H9 (cell line): ENCODE measurements around the gene WDR33. TPM values are rescaled to one million over a fixed set of nuclear protein-coding genes. Genes with fewer than 3 reads are reported as not detected.
A peak's percentile ranks its signal among the peaks of the same experiment; 100 is the strongest.

Source experiments
- DNase-seq: peaks from one replicate; pipeline ENCODE4 v3.0.0-alpha.2; 2017
- H2AFZ ChIP-seq: one replicate; pipeline ENCODE4 v1.6.1; 2013; ENCODE audit warnings: mild to moderate bottlenecking, low read length, control low read depth, moderate library complexity
- H2AK5ac ChIP-seq: 2 replicates; pipeline ENCODE4 v1.6.1; 2013; ENCODE audit warnings: low read length, control low read depth, mixed read lengths; ENCODE audit not compliant: insufficient read length
- H2BK120ac ChIP-seq: one replicate; pipeline ENCODE4 v1.6.1; 2013; ENCODE audit warnings: low read depth, mild to moderate bottlenecking, low read length, control low read depth, inconsistent platforms; ENCODE audit not compliant: poor library complexity, severe bottlenecking
- H2BK12ac ChIP-seq: 2 replicates; pipeline ENCODE4 v1.6.1; 2013; ENCODE audit warnings: low read length, control low read depth, mixed read lengths, low read depth; ENCODE audit not compliant: insufficient read length
- H2BK15ac ChIP-seq: 2 replicates; pipeline ENCODE4 v1.6.1; 2013; ENCODE audit warnings: low read depth, low read length, control low read depth
- H2BK20ac ChIP-seq: one replicate; pipeline ENCODE4 v1.6.1; 2013; ENCODE audit warnings: low read depth, mild to moderate bottlenecking, low read length, control low read depth, inconsistent platforms; ENCODE audit not compliant: poor library complexity, severe bottlenecking
- H2BK5ac ChIP-seq: 2 replicates; pipeline ENCODE4 v1.6.1; 2013; ENCODE audit warnings: low read length, control low read depth, mixed read lengths; ENCODE audit not compliant: insufficient read length
- H3K14ac ChIP-seq: 2 replicates; pipeline ENCODE4 v1.6.1; 2013; ENCODE audit warnings: low read length, control low read depth; ENCODE audit not compliant: insufficient read depth
- H3K18ac ChIP-seq: 2 replicates; pipeline ENCODE4 v1.6.1; 2013; ENCODE audit warnings: low read depth, mild to moderate bottlenecking, mixed read lengths, low read length, control low read depth; ENCODE audit not compliant: insufficient read length
- H3K23ac ChIP-seq: 2 replicates; pipeline ENCODE4 v1.6.1; 2013; ENCODE audit warnings: low read length, control low read depth, mixed read lengths, low read depth; ENCODE audit not compliant: insufficient read length
- H3K23me2 ChIP-seq: 2 replicates; pipeline ENCODE4 v1.6.1; 2013; ENCODE audit warnings: low read depth, mild to moderate bottlenecking, mixed read lengths, low read length, control low read depth; ENCODE audit not compliant: insufficient read length, poor library complexity, severe bottlenecking
- H3K27ac ChIP-seq: 2 replicates; pipeline ENCODE4 v1.5.1; 2013; ENCODE audit warnings: low read length, control low read depth, mixed read lengths, low read depth; ENCODE audit not compliant: insufficient read length
- H3K27me3 ChIP-seq: 2 replicates; pipeline ENCODE4 v1.6.1; 2013; ENCODE audit warnings: low read length, control low read depth, inconsistent platforms; ENCODE audit not compliant: insufficient read depth
- H3K4ac ChIP-seq: 2 replicates; pipeline ENCODE4 v1.6.1; 2013; ENCODE audit warnings: low read depth, mild to moderate bottlenecking, control low read depth, inconsistent platforms, low read length, moderate library complexity
- H3K4me1 ChIP-seq: 2 replicates; pipeline ENCODE4 v1.6.1; 2013; ENCODE audit warnings: low read length, control low read depth, inconsistent platforms; ENCODE audit not compliant: insufficient read depth
- H3K4me2 ChIP-seq: 2 replicates; pipeline ENCODE4 v1.6.1; 2013; ENCODE audit warnings: low read length, control low read depth, mixed read lengths; ENCODE audit not compliant: insufficient read length, insufficient read depth
- H3K56ac ChIP-seq: 2 replicates; pipeline ENCODE4 v1.6.1; 2013; ENCODE audit warnings: low read depth, mild to moderate bottlenecking, mixed read lengths, low read length, control low read depth; ENCODE audit not compliant: insufficient read length
- H3K79me1 ChIP-seq: 2 replicates; pipeline ENCODE4 v1.6.1; 2013; ENCODE audit warnings: low read depth, mild to moderate bottlenecking, moderate library complexity, low read length, control low read depth, inconsistent platforms; ENCODE audit not compliant: insufficient read depth, poor library complexity, severe bottlenecking
- H3K79me2 ChIP-seq: 2 replicates; pipeline ENCODE4 v1.6.1; 2013; ENCODE audit warnings: low read length, control low read depth, inconsistent platforms; ENCODE audit not compliant: insufficient read depth
- H3K9ac ChIP-seq: 2 replicates; pipeline ENCODE4 v1.6.1; 2013; ENCODE audit warnings: low read length, control low read depth, mixed read lengths; ENCODE audit not compliant: insufficient read length; ENCODE audit errors: extremely low read depth
- H3K9me3 ChIP-seq: one replicate; pipeline ENCODE4 v1.6.1; 2013; ENCODE audit warnings: low read depth, low read length, inconsistent platforms; ENCODE audit not compliant: control insufficient read depth
- H3T11ph ChIP-seq: one replicate; pipeline ENCODE4 v1.6.1; 2013; ENCODE audit warnings: mild to moderate bottlenecking, low read length, control low read depth, inconsistent platforms
- H4K20me1 ChIP-seq: one replicate; pipeline ENCODE4 v1.6.1; 2013; ENCODE audit not compliant: control insufficient read depth, insufficient read length, insufficient read depth
- H4K5ac ChIP-seq: 2 replicates; pipeline ENCODE4 v1.6.1; 2013; ENCODE audit warnings: low read depth, mild to moderate bottlenecking, mixed read lengths, low read length, control low read depth; ENCODE audit not compliant: insufficient read length
- H4K8ac ChIP-seq: replicated peaks from 2 replicates; pipeline ENCODE4 v1.6.1; 2013; ENCODE audit warnings: low read length, control low read depth, mixed read lengths, low read depth; ENCODE audit not compliant: insufficient read length
- H4K91ac ChIP-seq: 2 replicates; pipeline ENCODE4 v1.6.1; 2013; ENCODE audit warnings: low read depth, mild to moderate bottlenecking, moderate library complexity, mixed read lengths, low read length, control low read depth; ENCODE audit not compliant: insufficient read length
- H3K27ac Mint-ChIP-seq, 3 experiments: 2 replicates in 2 of 3; 3 replicates in 1 of 3; pipeline ENCODE4 v1.8.0; 2020 to 2021; ENCODE audit warnings: mixed read lengths in 3 of 3, mild to moderate bottlenecking in 1 of 3, moderate library complexity in 1 of 3
- H3K27me3 Mint-ChIP-seq: 2 replicates; pipeline ENCODE4 v1.8.0; 2021; ENCODE audit warnings: low read depth, mild to moderate bottlenecking, moderate library complexity, mixed read lengths
- H3K36me3 Mint-ChIP-seq, 3 experiments: 2 replicates in 2 of 3; 3 replicates in 1 of 3; pipeline ENCODE4 v1.8.0; 2020 to 2021; ENCODE audit warnings: low read depth in 3 of 3, mixed read lengths in 3 of 3; ENCODE audit not compliant: insufficient read depth in 1 of 3
- H3K4me1 Mint-ChIP-seq, 2 experiments: 2 replicates each; pipeline ENCODE4 v1.8.0; 2020; ENCODE audit warnings: mixed read lengths in 2 of 2
- H3K4me3 Mint-ChIP-seq, 2 experiments: 2 replicates in 1 of 2; 3 replicates in 1 of 2; pipeline ENCODE4 v1.8.0; 2020 to 2021; ENCODE audit warnings: mild to moderate bottlenecking in 2 of 2, mixed read lengths in 2 of 2, moderate library complexity in 1 of 2
- H3K9me3 Mint-ChIP-seq, 2 experiments: 2 replicates in 1 of 2; 3 replicates in 1 of 2; pipeline ENCODE4 v1.8.0; 2020; ENCODE audit warnings: mild to moderate bottlenecking in 2 of 2, mixed read lengths in 2 of 2, moderate library complexity in 1 of 2
- CTCF ChIP-seq: fragments of 200-600 bp; sonication (generic); conservative IDR thresholded peaks from 3 replicates; pipeline ENCODE4 v1.8.0; 2021; ENCODE audit warnings: antibody characterized with exemption, mild to moderate bottlenecking
- WGBS: extraction: QIAGEN DNeasy Blood & Tissue Kit; methylation state at CpG from one replicate; pipeline ENCODE4 v1.1.7; 2013; ENCODE audit warnings: missing lambda C conversion rate, low lambda C conversion rate, mixed read lengths; ENCODE audit not compliant: insufficient read length; ENCODE audit errors: extremely low coverage; 5-methylcytosine and 5-hydroxymethylcytosine counted together
- total RNA-seq: library from RNA; stranded (reverse); gene quantifications from 2 replicates; pipeline ENCODE4 v1.2.1, GENCODE V29; 2021

The WDR33 gene
- total RNA-seq, 1 experiment from 2014 or later = 86.0 TPM

DNA sequence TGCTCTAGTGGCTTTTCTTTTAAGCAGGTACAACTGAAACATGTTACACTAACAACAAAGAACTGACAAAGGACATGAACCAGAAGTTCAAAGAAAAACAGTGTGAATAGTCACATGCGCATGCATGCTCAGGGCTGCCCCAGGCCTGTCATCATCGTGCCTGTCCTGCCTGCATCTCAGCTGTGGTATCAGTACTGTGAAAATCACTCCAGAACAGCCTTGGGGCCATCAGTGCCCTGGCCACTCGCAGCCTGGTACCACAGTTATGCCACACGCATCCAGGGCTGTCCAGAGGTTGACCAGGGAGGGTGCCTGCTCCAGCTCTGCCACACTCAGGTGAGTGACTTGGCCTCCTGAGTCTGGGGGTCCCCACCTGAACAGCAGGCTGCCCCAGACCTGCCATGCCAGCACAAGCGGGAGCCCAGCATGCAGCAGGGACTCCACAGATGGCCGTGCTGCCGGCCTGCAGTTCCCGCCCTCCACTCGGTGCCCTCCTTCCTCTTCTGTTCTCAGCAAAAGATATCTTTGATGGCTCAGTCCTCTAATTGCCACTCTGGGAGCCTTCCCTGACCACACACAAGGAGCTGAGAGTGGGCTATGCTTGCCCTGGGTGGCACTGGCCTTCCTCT, 147.9 kb downstream of the WDR33 start:
- Histone ChIP-seq H2BK20ac (no peak overlapping the region), H3K18ac (no peak overlapping the region), H3K23ac (no peak overlapping the region), H3T11ph (no peak overlapping the region), H4K20me1 (no peaks in the 10 kb centered on the region), H4K5ac (no peak overlapping the region), H4K8ac (no peak overlapping the region), H3K4me2 (no peak overlapping the region), H2BK12ac (no peak overlapping the region), H2AFZ (no peak overlapping the region), H3K4me1 (no peaks in the 10 kb centered on the region), H3K9ac (no peak overlapping the region), H2BK5ac (no peak overlapping the region), H3K14ac (no peak overlapping the region), H3K56ac (no peak overlapping the region), H2AK5ac (no peak overlapping the region), H2BK120ac (no peak overlapping the region), H2BK15ac (no peak overlapping the region), H3K27me3 (peaks cover 14% of the 10 kb centered on the region; the same call in 1 of the 2 replicates), H3K23me2 (peaks cover 4% of the 10 kb centered on the region), H3K27ac (no peak overlapping the region), H4K91ac (no peak overlapping the region), H3K9me3 (no peaks in the 10 kb centered on the region), H3K79me1 (no peaks in the 10 kb centered on the region), H3K79me2 (0 out of 2 replicates have a peak, but pooled peaks cover 2% of the 10 kb centered on the region), H3K4ac (no peak overlapping the region)
- DNase-seq = peak; percentile 25
- Mint-ChIP-seq H3K36me3 (peaks cover 0 to 2% (median 0%) of the 10 kb centered on the region in 3 experiments; a peak in 3 of 7 replicates), H3K4me1 (peaks cover 3 to 4% of the 10 kb centered on the region in 2 experiments; a peak in 2 of 4 replicates), H3K9me3 (no peaks in the 10 kb centered on the region), H3K27ac (no peak overlapping the region), H3K27me3 (peaks cover 51% of the 10 kb centered on the region), H3K4me3 (no peak overlapping the region)
- TF ChIP-seq CTCF = no peak
- WGBS = no CpG with 5 or more reads among the region's 9 CpGs
